ENCODE data around the gene SLIT3.

The SLIT3 gene

GRCh38 chr5:168944004-168944403, 356.9 kb downstream of the SLIT3 start:
- H3K4me1 ChIP-seq (ENCODE audit: control insufficient read depth, insufficient read depth, low read length), result peaks cover 5% of the 10 kb centered on the region
- H3K36me3 ChIP-seq (ENCODE audit: control insufficient read depth in 2 of 2, insufficient read depth in 2 of 2, low read length in 2 of 2), result no peaks in the 10 kb centered on the region
- no peak overlapping the region for H3K4me3 ChIP-seq (ENCODE audit: low read length in 2 of 2)
- H3K9me3 ChIP-seq (ENCODE audit: control insufficient read depth in 2 of 2, low read length in 2 of 2), result no peaks in the 10 kb centered on the region
- H3K9ac ChIP-seq (ENCODE audit: low read length in 2 of 2), result no peak overlapping the region
- no peaks in the 10 kb centered on the region for H3K27me3 ChIP-seq (ENCODE audit: control insufficient read depth in 1 of 2, insufficient read depth in 2 of 2, low read length in 2 of 2)
- H3K27ac ChIP-seq (ENCODE audit: low read length), result no peak overlapping the region

GRCh38 chr5:168943091-168943884, 357.7 kb downstream of the SLIT3 start:
- Histone ChIP-seq H3K4me3 (ENCODE audit: low read length in 2 of 2) (no peak overlapping the region), H3K9ac (ENCODE audit: low read length in 2 of 2) (no peak overlapping the region), H3K9me3 (ENCODE audit: control insufficient read depth in 2 of 2, low read length in 2 of 2) (no peaks in the 10 kb centered on the region), H3K27me3 (ENCODE audit: control insufficient read depth in 1 of 2, insufficient read depth in 2 of 2, low read length in 2 of 2) (no peaks in the 10 kb centered on the region), H3K36me3 (ENCODE audit: control insufficient read depth in 2 of 2, insufficient read depth in 2 of 2, low read length in 2 of 2) (no peaks in the 10 kb centered on the region), H3K27ac (ENCODE audit: low read length) (no peak overlapping the region), H3K4me1 (ENCODE audit: control insufficient read depth, insufficient read depth, low read length) (peaks cover 5% of the 10 kb centered on the region)

DNA sequence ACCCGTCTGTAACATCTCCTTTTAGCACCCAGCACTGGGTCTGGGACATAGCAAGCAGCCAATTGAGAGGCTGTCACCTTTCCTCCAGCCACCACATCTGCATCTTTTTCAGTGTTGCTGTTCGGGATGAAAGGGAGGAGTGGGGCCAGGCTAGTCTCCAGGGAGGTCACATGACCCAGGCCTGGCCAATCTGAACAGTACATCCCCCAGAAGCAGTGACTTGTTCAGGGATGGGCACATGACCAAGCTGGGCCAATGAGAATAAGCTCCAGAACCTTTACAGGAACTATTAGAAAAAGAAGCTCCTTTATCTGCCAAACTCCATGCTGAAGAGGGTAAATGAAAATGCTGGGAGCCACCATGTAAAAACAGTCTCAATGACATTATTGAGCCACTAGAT, 359.0 kb downstream of the SLIT3 start:
- Histone ChIP-seq H3K36me3 (ENCODE audit: control insufficient read depth in 2 of 2, insufficient read depth in 2 of 2, low read length in 2 of 2) (no peaks in the 10 kb centered on the region), H3K9ac (ENCODE audit: low read length in 2 of 2) (no peak overlapping the region), H3K27ac (ENCODE audit: low read length) (no peak overlapping the region), H3K9me3 (ENCODE audit: control insufficient read depth in 2 of 2, low read length in 2 of 2) (no peaks in the 10 kb centered on the region), H3K27me3 (ENCODE audit: control insufficient read depth in 1 of 2, insufficient read depth in 2 of 2, low read length in 2 of 2) (peaks cover 0 to 2% of the 10 kb centered on the region in 2 donors), H3K4me1 (ENCODE audit: control insufficient read depth, insufficient read depth, low read length) (no peaks in the 10 kb centered on the region), H3K4me3 (ENCODE audit: low read length in 2 of 2) (no peak overlapping the region)

DNA sequence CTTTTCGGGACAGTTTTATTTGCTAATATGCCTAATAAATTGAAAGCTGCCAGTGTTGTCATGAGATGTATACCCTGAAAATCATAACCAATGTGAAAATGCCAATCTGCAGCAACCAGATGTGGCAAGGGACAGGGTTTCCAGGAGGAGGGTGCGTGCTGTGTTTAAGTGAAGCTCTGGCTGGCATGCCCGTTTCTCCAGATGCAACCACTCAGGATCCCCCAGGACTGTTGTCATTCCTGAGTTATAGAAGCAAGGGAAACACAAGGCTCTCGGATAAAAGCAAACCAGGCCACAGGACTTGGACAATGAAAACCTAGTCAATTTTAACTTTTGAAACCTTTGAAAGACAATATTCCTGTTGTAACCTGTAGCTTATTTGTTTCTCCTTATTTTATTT, 360.2 kb downstream of the SLIT3 start:
- H3K27ac ChIP-seq (ENCODE audit: low read length), result no peak overlapping the region
- no peak overlapping the region for H3K4me3 ChIP-seq (ENCODE audit: low read length in 2 of 2)
- H3K9me3 ChIP-seq (ENCODE audit: control insufficient read depth in 2 of 2, low read length in 2 of 2), result no peaks in the 10 kb centered on the region
- H3K27me3 ChIP-seq (ENCODE audit: control insufficient read depth in 1 of 2, insufficient read depth in 2 of 2, low read length in 2 of 2), result peaks cover 0 to 2% of the 10 kb centered on the region in 2 donors
- H3K36me3 ChIP-seq (ENCODE audit: control insufficient read depth in 2 of 2, insufficient read depth in 2 of 2, low read length in 2 of 2), result no peaks in the 10 kb centered on the region
- H3K9ac ChIP-seq (ENCODE audit: low read length in 2 of 2), result no peak overlapping the region
- H3K4me1 ChIP-seq (ENCODE audit: control insufficient read depth, insufficient read depth, low read length), result no peaks in the 10 kb centered on the region

DNA sequence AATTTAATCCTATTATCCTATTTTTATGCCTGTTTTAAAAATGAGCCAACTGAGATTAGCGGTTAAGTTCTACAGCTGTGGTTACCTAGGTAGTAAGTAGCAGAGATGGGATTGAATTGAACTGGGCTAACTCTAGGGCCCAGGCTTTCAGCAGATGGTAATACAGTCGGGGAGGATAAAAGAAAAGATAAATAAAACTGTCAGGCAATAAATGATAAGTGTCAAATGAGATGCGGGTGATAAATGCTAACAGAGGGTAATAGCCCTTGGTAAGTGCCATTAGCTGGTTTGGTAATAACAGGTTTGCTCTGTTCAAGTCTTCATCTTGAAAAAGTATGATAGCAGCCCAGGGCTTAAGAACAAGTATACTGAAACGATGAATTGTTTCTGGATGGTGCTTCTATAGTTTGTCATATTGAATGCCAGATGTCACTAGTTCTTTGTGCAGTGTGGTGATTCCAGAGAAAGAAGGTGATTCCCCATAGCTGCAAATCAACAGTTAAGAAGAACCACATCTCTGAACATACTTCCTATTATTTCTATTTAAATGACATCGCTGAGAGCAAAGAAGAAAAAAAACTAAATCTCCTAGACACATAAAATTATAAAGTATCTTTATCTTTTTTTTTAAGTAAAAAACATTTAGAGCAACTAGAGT, 360.9 kb downstream of the SLIT3 start:
- H3K36me3 ChIP-seq (ENCODE audit: control insufficient read depth in 2 of 2, insufficient read depth in 2 of 2, low read length in 2 of 2), result no peaks in the 10 kb centered on the region
- H3K9ac ChIP-seq (ENCODE audit: low read length in 2 of 2), result no peak overlapping the region
- no peaks in the 10 kb centered on the region for H3K9me3 ChIP-seq (ENCODE audit: control insufficient read depth in 2 of 2, low read length in 2 of 2)
- H3K27me3 ChIP-seq (ENCODE audit: control insufficient read depth in 1 of 2, insufficient read depth in 2 of 2, low read length in 2 of 2), result peaks cover 0 to 2% of the 10 kb centered on the region in 2 donors
- H3K27ac ChIP-seq (ENCODE audit: low read length), result no peak overlapping the region
- no peaks in the 10 kb centered on the region for H3K4me1 ChIP-seq (ENCODE audit: control insufficient read depth, insufficient read depth, low read length)
- no peak overlapping the region for H3K4me3 ChIP-seq (ENCODE audit: low read length in 2 of 2)

- H3K27ac ChIP-seq (ENCODE audit: low read length), result no peak overlapping the region
- H3K4me1 ChIP-seq (ENCODE audit: control insufficient read depth, insufficient read depth, low read length), result no peaks in the 10 kb centered on the region
- peaks cover 0 to 2% of the 10 kb centered on the region in 2 donors for H3K27me3 ChIP-seq (ENCODE audit: control insufficient read depth in 1 of 2, insufficient read depth in 2 of 2, low read length in 2 of 2)
- no peak overlapping the region for H3K4me3 ChIP-seq (ENCODE audit: low read length in 2 of 2)
- H3K9me3 ChIP-seq (ENCODE audit: control insufficient read depth in 2 of 2, low read length in 2 of 2), result no peaks in the 10 kb centered on the region
- H3K9ac ChIP-seq (ENCODE audit: low read length in 2 of 2), result no peak overlapping the region
- no peaks in the 10 kb centered on the region for H3K36me3 ChIP-seq (ENCODE audit: control insufficient read depth in 2 of 2, insufficient read depth in 2 of 2, low read length in 2 of 2)
These were observed 361.7 kb downstream of the SLIT3 start for GRCh38 chr5:168939156-168939800.

DNA sequence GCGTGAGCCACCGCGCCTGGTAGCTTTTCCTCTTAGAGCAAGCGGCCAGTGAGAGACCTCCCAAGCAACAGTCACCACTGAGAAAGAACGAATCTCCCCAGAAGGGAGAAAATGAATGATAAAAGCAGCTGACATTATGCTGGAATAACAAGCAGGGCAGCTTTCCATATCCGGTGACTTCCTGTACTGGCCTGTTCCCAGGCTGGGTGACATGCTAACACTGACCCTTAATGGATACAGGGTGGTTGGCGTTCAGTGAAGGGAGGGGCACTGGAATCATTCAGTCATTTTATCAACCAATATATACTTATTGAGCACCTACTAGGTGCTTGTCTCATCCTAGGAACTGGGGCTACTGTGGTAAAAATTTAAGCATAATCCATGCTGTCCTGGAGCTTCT, 364.4 kb downstream of the SLIT3 start:
- Histone ChIP-seq H3K9ac (ENCODE audit: low read length in 2 of 2) (no peak overlapping the region), H3K9me3 (ENCODE audit: control insufficient read depth in 2 of 2, low read length in 2 of 2) (no peaks in the 10 kb centered on the region), H3K4me3 (ENCODE audit: low read length in 2 of 2) (no peak overlapping the region), H3K27ac (ENCODE audit: low read length) (no peak overlapping the region), H3K36me3 (ENCODE audit: control insufficient read depth in 2 of 2, insufficient read depth in 2 of 2, low read length in 2 of 2) (no peaks in the 10 kb centered on the region), H3K27me3 (ENCODE audit: control insufficient read depth in 1 of 2, insufficient read depth in 2 of 2, low read length in 2 of 2) (peaks cover 0 to 2% of the 10 kb centered on the region in 2 donors), H3K4me1 (ENCODE audit: control insufficient read depth, insufficient read depth, low read length) (peaks cover 2% of the 10 kb centered on the region)

GRCh38 chr5:168935183-168935582, 365.8 kb downstream of the SLIT3 start:
- no peaks in the 10 kb centered on the region for H3K36me3 ChIP-seq (ENCODE audit: control insufficient read depth in 2 of 2, insufficient read depth in 2 of 2, low read length in 2 of 2)
- H3K27me3 ChIP-seq (ENCODE audit: control insufficient read depth in 1 of 2, insufficient read depth in 2 of 2, low read length in 2 of 2), result peaks cover 0 to 2% of the 10 kb centered on the region in 2 donors
- H3K4me1 ChIP-seq (ENCODE audit: control insufficient read depth, insufficient read depth, low read length), result peaks cover 5% of the 10 kb centered on the region
- no peak overlapping the region for H3K9ac ChIP-seq (ENCODE audit: low read length in 2 of 2)
- no peak overlapping the region for H3K27ac ChIP-seq (ENCODE audit: low read length)
- H3K9me3 ChIP-seq (ENCODE audit: control insufficient read depth in 2 of 2, low read length in 2 of 2), result no peaks in the 10 kb centered on the region
- H3K4me3 ChIP-seq (ENCODE audit: low read length in 2 of 2), result no peak overlapping the region

DNA sequence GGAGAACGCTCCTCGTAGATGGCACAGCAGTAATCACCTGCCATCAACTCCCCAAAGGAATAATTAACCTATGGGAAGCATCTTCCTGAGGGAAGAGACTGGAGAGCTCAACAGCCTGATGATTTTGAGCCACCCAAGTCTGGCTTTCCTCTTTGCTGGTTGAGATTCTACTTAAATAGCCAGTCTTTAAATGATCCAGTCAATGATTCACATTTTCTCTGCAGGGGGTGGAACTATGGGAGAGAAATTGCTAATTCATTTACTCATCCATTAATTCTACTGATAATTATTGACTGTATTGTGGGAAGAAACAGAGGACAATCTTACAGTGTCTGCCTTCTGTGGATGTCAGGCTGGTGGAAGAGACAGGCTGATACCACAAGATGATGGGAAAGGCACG, 366.8 kb downstream of the SLIT3 start:
- no peak overlapping the region for H3K9ac ChIP-seq (ENCODE audit: low read length in 2 of 2)
- no peak overlapping the region for H3K27ac ChIP-seq (ENCODE audit: low read length)

DNA sequence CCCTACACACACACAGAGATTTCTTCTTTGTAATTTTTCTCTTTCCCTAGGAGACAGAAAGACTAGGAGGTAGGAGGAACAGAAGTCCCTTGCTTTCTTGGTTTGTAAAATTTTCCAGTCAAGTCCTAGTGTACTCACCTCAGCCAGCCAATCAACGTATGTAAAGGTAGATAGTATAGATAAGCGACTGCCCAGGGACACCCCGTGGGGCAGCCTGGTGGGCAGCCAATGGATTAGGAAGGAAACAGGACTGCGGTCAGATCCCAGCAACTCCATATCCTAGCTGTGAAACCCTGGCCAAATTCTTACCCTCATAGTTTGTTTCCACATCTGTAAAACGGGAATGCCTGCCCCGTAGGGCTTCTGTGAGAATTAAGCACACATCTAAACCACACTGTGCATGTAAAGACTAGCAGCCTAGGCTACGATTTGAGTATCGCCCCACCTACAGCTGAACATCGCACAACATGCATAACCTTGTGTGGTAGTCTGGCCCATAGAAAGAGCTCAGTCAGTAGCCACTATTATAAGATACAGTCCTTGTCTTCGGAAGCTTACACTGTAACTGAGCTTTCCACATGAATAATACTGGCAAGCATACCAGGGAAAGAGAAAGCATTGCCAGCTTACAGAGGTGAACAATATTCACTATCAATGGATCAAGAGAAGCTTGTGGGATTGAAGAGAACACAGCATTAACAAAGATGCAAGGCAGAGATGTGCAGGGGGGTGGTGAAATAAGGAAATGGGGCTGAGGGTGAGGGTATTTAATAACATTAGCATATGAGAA, 368.3 kb downstream of the SLIT3 start:
- no peaks in the 10 kb centered on the region for H3K9me3 ChIP-seq (ENCODE audit: control insufficient read depth in 2 of 2, low read length in 2 of 2)
- no peak overlapping the region for H3K9ac ChIP-seq (ENCODE audit: low read length in 2 of 2)
- H3K4me3 ChIP-seq (ENCODE audit: low read length in 2 of 2), result no peak overlapping the region
- H3K27ac ChIP-seq (ENCODE audit: low read length), result no peak overlapping the region
- H3K4me1 ChIP-seq (ENCODE audit: control insufficient read depth, insufficient read depth, low read length), result peaks cover 5% of the 10 kb centered on the region
- peaks cover 0 to 2% of the 10 kb centered on the region in 2 donors for H3K27me3 ChIP-seq (ENCODE audit: control insufficient read depth in 1 of 2, insufficient read depth in 2 of 2, low read length in 2 of 2)
- H3K36me3 ChIP-seq (ENCODE audit: control insufficient read depth in 2 of 2, insufficient read depth in 2 of 2, low read length in 2 of 2), result no peaks in the 10 kb centered on the region

More for the DNA sequence above, 366.8 kb downstream of the SLIT3 start:
- peaks cover 5% of the 10 kb centered on the region for H3K4me1 ChIP-seq (ENCODE audit: control insufficient read depth, insufficient read depth, low read length)
- no peaks in the 10 kb centered on the region for H3K9me3 ChIP-seq (ENCODE audit: control insufficient read depth in 2 of 2, low read length in 2 of 2)
- H3K4me3 ChIP-seq (ENCODE audit: low read length in 2 of 2), result no peak overlapping the region
- H3K27me3 ChIP-seq (ENCODE audit: control insufficient read depth in 1 of 2, insufficient read depth in 2 of 2, low read length in 2 of 2), result peaks cover 0 to 2% of the 10 kb centered on the region in 2 donors
- H3K36me3 ChIP-seq (ENCODE audit: control insufficient read depth in 2 of 2, insufficient read depth in 2 of 2, low read length in 2 of 2), result no peaks in the 10 kb centered on the region

All from stomach smooth muscle (tissue), 2 donors.